DND-41 (cell line): Measurements from ENCODE around the gene TFAP2E.

ENCODE experiments used
- CTCF ChIP-seq: IDR thresholded peaks from 2 replicates; pipeline ENCODE4 v1.5.1; 2012; ENCODE audit warnings: borderline replicate concordance, low read length, moderate library complexity, mild to moderate bottlenecking; ENCODE audit not compliant: poor library complexity, severe bottlenecking; ENCODE audit errors: extremely low read depth
- EZH2 ChIP-seq: IDR thresholded peaks from 3 replicates; pipeline ENCODE4 v1.6.1; 2012; ENCODE audit warnings: borderline replicate concordance, low read depth, mild to moderate bottlenecking, moderate library complexity, low read length, inconsistent platforms; ENCODE audit not compliant: severe bottlenecking

GRCh38 chr1:35555212-35555584 lies 17.9 kb upstream of the TFAP2E start:
- TF ChIP-seq CTCF (no peak), EZH2 (no peak)
